HepG2 (cell line): ENCODE data around the gene HELZ. TPM values are rescaled to one million over a fixed set of nuclear protein-coding genes. Genes with fewer than 3 reads are reported as not detected.

Experiments used
- ATM ChIP-seq: fragments of 450-650 bp; IDR thresholded peaks from 2 replicates; pipeline ENCODE4 v1.7.1; 2017; ENCODE audit warnings: mild to moderate bottlenecking, borderline replicate concordance
- CHD4 ChIP-seq: fragments of 200-600 bp; sonication (generic); IDR thresholded peaks from 2 replicates; pipeline ENCODE4 v1.7.0; 2017; ENCODE audit warnings: mild to moderate bottlenecking, low read length, borderline replicate concordance
- CREB1 ChIP-seq, 2 experiments: fragments of 450-650 bp in 1 of 2; IDR thresholded peaks; 2 replicates each; pipeline ENCODE4 v1.6.1; 2016 to 2017; ENCODE audit warnings: control low read depth in 1 of 2, mild to moderate bottlenecking in 1 of 2, missing compliant biosample characterization in 1 of 2, missing genetic modification characterization in 1 of 2
- ESRRA ChIP-seq: sonication (generic); formaldehyde crosslinking; IDR thresholded peaks from 2 replicates; pipeline ENCODE4 v1.5.1; 2020; ENCODE audit warnings: mild to moderate bottlenecking, low read depth, missing genetic modification reagents
- FOXC1 ChIP-seq: sonication (generic); formaldehyde crosslinking; IDR thresholded peaks from 2 replicates; pipeline ENCODE4 v1.8.0; 2022; ENCODE audit warnings: mild to moderate bottlenecking, missing genetic modification reagents, borderline replicate concordance
- HOXA9 ChIP-seq: sonication (generic); formaldehyde crosslinking; IDR thresholded peaks from 2 replicates; pipeline ENCODE4 v1.8.1; 2022; ENCODE audit warnings: missing genetic modification reagents, mild to moderate bottlenecking, moderate library complexity, borderline replicate concordance
- ISX ChIP-seq: sonication (generic); formaldehyde crosslinking; conservative IDR thresholded peaks from 2 replicates; pipeline ENCODE4 v1.5.0; 2020; ENCODE audit warnings: missing genetic modification reagents
- JUN ChIP-seq: sonication (generic); formaldehyde crosslinking; IDR thresholded peaks from 2 replicates; pipeline ENCODE4 v1.4.0; 2020; ENCODE audit warnings: mild to moderate bottlenecking, missing genetic modification reagents
- KDM1A ChIP-seq: IDR thresholded peaks from 2 replicates; pipeline ENCODE4 v1.6.1; 2016; ENCODE audit warnings: missing compliant biosample characterization
- MIXL1 ChIP-seq: IDR thresholded peaks from 2 replicates; pipeline ENCODE4 v1.6.1; 2016
- MTA1 ChIP-seq: sonication (generic); formaldehyde crosslinking; IDR thresholded peaks from 2 replicates; pipeline ENCODE4 v1.4.0; 2020; ENCODE audit warnings: missing genetic modification reagents, mild to moderate bottlenecking, borderline replicate concordance
- MTF1 ChIP-seq: sonication (generic); formaldehyde crosslinking; IDR thresholded peaks from 2 replicates; pipeline ENCODE4 v1.5.0; 2020; ENCODE audit warnings: missing genetic modification reagents
- PITX1 ChIP-seq: sonication (generic); formaldehyde crosslinking; IDR thresholded peaks from 2 replicates; pipeline ENCODE4 v1.5.1; 2020; ENCODE audit warnings: mild to moderate bottlenecking, missing genetic modification reagents
- SOX5 ChIP-seq: IDR thresholded peaks from 2 replicates; pipeline ENCODE4 v1.6.1; 2016; ENCODE audit warnings: borderline replicate concordance
- TOPORS ChIP-seq: sonication (generic); formaldehyde crosslinking; IDR thresholded peaks from 2 replicates; pipeline ENCODE4 v1.8.0; 2023; ENCODE audit warnings: mild to moderate bottlenecking, missing genetic modification reagents
- TSC22D2 ChIP-seq: sonication (generic); formaldehyde crosslinking; IDR thresholded peaks from 2 replicates; pipeline ENCODE4 v1.5.1; 2020; ENCODE audit warnings: missing genetic modification reagents, mild to moderate bottlenecking, borderline replicate concordance
- ZKSCAN5 ChIP-seq: sonication (generic); formaldehyde crosslinking; IDR thresholded peaks from 2 replicates; pipeline ENCODE4 v1.5.1; 2020; ENCODE audit warnings: mild to moderate bottlenecking, missing genetic modification reagents
- ZNF143 ChIP-seq: sonication (generic); formaldehyde crosslinking; IDR thresholded peaks from 2 replicates; pipeline ENCODE4 v1.4.0; 2020; ENCODE audit warnings: missing genetic modification reagents
- ZNF362 ChIP-seq: sonication (generic); formaldehyde crosslinking; IDR thresholded peaks from 2 replicates; pipeline ENCODE4 v1.4.0; 2020; ENCODE audit warnings: missing genetic modification reagents, mild to moderate bottlenecking, borderline replicate concordance
- polyA plus RNA-seq, 8 experiments: library from polyadenylated mRNA; depleted of rRNA in 3 of 8; stranded (reverse) in 7 of 8; unstranded in 1 of 8; fragments of >200 nt; fragmentation: Illumina TruSeq in 4 of 8; extraction: Trizol in 4 of 8; gene quantifications; 2 replicates each; pipeline versions ENCODE4 v1.2.1 to v1.2.3, GENCODE V29; 2011 to 2016; ENCODE audit warnings: low read depth in 4 of 8, missing spikeins in 1 of 8, mixed read lengths in 1 of 8; ENCODE audit not compliant: insufficient read depth in 1 of 8
- total RNA-seq, 5 experiments: library from RNA; depleted of rRNA; stranded (reverse); fragments of >200 nt; fragmentation: Illumina TruSeq; extraction: Trizol; gene quantifications; 2 replicates each; pipeline ENCODE4 v1.2.3, GENCODE V29; 2016; ENCODE audit warnings: low read depth in 1 of 5
- TF ChIP-seq, protein P1 (sequence below): sonication (generic); formaldehyde crosslinking; conservative IDR thresholded peaks from 2 replicates; pipeline ENCODE4 v1.4.0; 2020; ENCODE audit warnings: missing genetic modification reagents
- TF ChIP-seq, protein P2 (sequence below): sonication (generic); formaldehyde crosslinking; IDR thresholded peaks from 2 replicates; pipeline ENCODE4 v1.4.0; 2020; ENCODE audit warnings: low read depth, mild to moderate bottlenecking, missing genetic modification reagents
- TF ChIP-seq, protein P3 (sequence below): sonication (generic); formaldehyde crosslinking; IDR thresholded peaks from 2 replicates; pipeline ENCODE4 v1.4.0; 2020; ENCODE audit warnings: missing genetic modification reagents

The HELZ gene
- total and polyA plus RNA-seq, 2 of the 13 experiments (the other 11 are each of a cell fraction or from before 2014, with no cell fraction given) = 35.3 to 52.4 TPM

GRCh38 chr17:67246653-67247415 is 1.8 kb upstream of the HELZ start (continued):
- TF ChIP-seq, protein P1, sequence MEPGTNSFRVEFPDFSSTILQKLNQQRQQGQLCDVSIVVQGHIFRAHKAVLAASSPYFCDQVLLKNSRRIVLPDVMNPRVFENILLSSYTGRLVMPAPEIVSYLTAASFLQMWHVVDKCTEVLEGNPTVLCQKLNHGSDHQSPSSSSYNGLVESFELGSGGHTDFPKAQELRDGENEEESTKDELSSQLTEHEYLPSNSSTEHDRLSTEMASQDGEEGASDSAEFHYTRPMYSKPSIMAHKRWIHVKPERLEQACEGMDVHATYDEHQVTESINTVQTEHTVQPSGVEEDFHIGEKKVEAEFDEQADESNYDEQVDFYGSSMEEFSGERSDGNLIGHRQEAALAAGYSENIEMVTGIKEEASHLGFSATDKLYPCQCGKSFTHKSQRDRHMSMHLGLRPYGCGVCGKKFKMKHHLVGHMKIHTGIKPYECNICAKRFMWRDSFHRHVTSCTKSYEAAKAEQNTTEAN (CRISPR knock-in tag) = peak; percentile 68
- TF ChIP-seq FOXC1 (CRISPR knock-in tag) (no peak), ISX (0 out of 2 replicates have a peak, but pooled peaks have one; percentile 50), MTA1 (peak; percentile 69; the same call in 1 of the 2 replicates), JUN (CRISPR knock-in tag) (no peak), MTF1 (no peak), ZNF362 (CRISPR knock-in tag) (peak; percentile 9; the same call in 1 of the 2 replicates), KDM1A (CRISPR knock-in tag) (0 out of 2 replicates have a peak, but pooled peaks have one; percentile 24), PITX1 (CRISPR knock-in tag) (peak; percentile 87; the same call in 1 of the 2 replicates), ZKSCAN5 (no peak), MIXL1 (CRISPR knock-in tag) (no peak; the same call in 1 of the 2 replicates), CHD4 (no peak), TOPORS (CRISPR knock-in tag) (peak; percentile 53; the same call in 1 of the 2 replicates), ZNF143 (peak; percentile 64; the same call in 1 of the 2 replicates), HOXA9 (CRISPR knock-in tag) (no peak), SOX5 (CRISPR knock-in tag) (peak; percentile 94), CREB1 (IDR thresholded peaks at IDR 0.05) (0 out of 2 replicates have a peak, but pooled peaks have one; percentile 1), CREB1 (CRISPR knock-in tag; IDR thresholded peaks at IDR 0.05) (0 out of 2 replicates have a peak, but pooled peaks have one; percentile 32), TSC22D2 (CRISPR knock-in tag) (no peak), ESRRA (CRISPR knock-in tag) (peak; percentile 21; the same call in 1 of the 2 replicates), ATM (no peak)
- TF ChIP-seq, protein P2, sequence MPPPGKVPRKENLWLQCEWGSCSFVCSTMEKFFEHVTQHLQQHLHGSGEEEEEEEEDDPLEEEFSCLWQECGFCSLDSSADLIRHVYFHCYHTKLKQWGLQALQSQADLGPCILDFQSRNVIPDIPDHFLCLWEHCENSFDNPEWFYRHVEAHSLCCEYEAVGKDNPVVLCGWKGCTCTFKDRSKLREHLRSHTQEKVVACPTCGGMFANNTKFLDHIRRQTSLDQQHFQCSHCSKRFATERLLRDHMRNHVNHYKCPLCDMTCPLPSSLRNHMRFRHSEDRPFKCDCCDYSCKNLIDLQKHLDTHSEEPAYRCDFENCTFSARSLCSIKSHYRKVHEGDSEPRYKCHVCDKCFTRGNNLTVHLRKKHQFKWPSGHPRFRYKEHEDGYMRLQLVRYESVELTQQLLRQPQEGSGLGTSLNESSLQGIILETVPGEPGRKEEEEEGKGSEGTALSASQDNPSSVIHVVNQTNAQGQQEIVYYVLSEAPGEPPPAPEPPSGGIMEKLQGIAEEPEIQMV = 0 out of 2 replicates have a peak, but pooled peaks have one; percentile 17
- TF ChIP-seq, protein P3, sequence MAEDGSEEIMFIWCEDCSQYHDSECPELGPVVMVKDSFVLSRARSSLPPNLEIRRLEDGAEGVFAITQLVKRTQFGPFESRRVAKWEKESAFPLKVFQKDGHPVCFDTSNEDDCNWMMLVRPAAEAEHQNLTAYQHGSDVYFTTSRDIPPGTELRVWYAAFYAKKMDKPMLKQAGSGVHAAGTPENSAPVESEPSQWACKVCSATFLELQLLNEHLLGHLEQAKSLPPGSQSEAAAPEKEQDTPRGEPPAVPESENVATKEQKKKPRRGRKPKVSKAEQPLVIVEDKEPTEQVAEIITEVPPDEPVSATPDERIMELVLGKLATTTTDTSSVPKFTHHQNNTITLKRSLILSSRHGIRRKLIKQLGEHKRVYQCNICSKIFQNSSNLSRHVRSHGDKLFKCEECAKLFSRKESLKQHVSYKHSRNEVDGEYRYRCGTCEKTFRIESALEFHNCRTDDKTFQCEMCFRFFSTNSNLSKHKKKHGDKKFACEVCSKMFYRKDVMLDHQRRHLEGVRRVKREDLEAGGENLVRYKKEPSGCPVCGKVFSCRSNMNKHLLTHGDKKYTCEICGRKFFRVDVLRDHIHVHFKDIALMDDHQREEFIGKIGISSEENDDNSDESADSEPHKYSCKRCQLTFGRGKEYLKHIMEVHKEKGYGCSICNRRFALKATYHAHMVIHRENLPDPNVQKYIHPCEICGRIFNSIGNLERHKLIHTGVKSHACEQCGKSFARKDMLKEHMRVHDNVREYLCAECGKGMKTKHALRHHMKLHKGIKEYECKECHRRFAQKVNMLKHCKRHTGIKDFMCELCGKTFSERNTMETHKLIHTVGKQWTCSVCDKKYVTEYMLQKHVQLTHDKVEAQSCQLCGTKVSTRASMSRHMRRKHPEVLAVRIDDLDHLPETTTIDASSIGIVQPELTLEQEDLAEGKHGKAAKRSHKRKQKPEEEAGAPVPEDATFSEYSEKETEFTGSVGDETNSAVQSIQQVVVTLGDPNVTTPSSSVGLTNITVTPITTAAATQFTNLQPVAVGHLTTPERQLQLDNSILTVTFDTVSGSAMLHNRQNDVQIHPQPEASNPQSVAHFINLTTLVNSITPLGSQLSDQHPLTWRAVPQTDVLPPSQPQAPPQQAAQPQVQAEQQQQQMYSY (CRISPR knock-in tag) = no peak
